Camera-type eye (tissue), 1 donor: ENCODE measurements around the gene OR6K2. TPM values are rescaled to one million over a fixed set of nuclear protein-coding genes. Genes with fewer than 3 reads are reported as not detected.

Experiments used
- total RNA-seq: library from RNA; depleted of rRNA; stranded (reverse); fragments of >200 nt; gene quantifications from one replicate; pipeline ENCODE4 v1.2.3, GENCODE V29; 2014

OR6K2 gene, protein sequence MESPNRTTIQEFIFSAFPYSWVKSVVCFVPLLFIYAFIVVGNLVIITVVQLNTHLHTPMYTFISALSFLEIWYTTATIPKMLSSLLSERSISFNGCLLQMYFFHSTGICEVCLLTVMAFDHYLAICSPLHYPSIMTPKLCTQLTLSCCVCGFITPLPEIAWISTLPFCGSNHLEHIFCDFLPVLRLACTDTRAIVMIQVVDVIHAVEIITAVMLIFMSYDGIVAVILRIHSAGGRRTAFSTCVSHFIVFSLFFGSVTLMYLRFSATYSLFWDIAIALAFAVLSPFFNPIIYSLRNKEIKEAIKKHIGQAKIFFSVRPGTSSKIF
- not detected for total RNA-seq

GRCh38 chr1:158700552-158700951 lies at the start of gene OR6K2:
TSS of gene OR6K2 (minus strand) at chr1:158700652. CDS start at chr1:158700652, 0 bp downstream.

DNA sequence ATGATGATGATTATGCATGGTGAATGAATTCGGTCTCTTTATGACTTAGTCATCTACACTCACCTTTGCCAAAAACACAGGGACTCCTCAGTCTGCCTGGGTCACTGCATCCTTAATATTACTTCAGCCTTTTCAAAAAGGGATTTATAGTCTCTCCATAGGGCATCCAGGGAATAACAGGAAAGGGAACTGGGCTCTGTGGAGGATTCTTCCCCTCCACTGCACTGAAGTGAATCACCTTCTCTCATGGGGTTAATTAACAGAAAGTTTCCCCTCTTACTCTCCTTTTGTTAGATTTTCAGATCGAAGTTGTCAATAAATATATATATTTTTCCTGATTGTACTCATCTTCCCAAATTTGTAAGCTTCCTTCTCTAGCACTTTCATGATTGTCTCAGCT lies 20.2 kb upstream of the OR6K2 start, which contains the start of gene OR6K3:
Gene OR6K3 (minus strand): TSS at position 101 of the 400 bp plus-strand sequence. CDS start 2,605 bp downstream, outside the sequence.

DNA sequence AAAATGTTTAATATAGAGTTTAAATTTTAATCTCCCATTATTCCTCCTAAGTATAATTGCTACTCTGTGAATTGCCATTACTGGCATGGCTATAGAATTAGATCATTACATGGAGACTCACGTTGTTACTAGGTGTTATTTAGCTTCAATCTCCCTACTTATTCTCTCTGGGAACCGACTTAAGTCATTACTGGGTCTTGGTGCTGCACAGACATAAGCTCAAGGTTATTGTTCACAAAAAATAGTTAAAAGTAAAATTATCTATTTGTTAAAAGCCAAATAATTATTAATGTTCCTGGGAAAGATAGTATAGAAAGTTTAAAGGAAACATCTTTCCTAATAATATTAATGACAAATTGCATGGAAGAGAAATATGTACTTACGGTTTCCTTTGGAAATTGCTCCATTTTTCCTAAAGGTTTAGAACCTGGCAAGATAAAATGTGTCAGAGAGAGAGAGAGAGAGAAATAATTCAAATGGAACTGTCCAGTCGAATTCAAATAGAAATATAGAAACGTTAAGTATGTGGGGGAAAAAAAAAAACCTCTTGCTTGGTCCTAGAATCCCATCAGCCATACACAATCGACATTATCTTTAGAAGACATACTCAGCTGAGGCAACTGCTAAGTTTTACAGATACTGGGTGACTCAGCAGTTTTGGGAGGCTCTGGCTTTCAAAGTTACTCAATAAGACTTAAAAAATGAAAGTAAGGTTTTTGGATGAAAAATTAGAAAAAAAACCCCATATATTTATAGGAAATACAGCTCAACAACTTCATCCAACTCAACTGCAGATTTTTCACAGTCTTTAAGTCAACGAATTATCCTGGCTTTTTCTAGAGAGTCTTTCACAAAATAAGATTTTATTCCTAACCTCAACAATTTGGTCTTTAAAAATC lies 14.1 kb downstream of the OR6K2 start, which contains the start of gene SPTA1:
Gene SPTA1 (minus strand): TSS at position 605 of the 899 bp plus-strand sequence. CDS start 198 bp downstream, at position 407.

Other genes with a start within 250 kb of the OR6K2 start
- gene OR10K1, start 238.8 kb downstream of the OR6K2 start, total RNA-seq, result not detected
- gene OR10R2, start 228.4 kb downstream of the OR6K2 start, total RNA-seq, result 0.44 TPM
- not detected for gene OR6Y1, start 146.2 kb downstream of the OR6K2 start, total RNA-seq
- not detected for gene OR6P1, start 130.1 kb downstream of the OR6K2 start, total RNA-seq
- gene OR10X1, start 120.8 kb downstream of the OR6K2 start, total RNA-seq, result not detected
- gene OR10Z1, start 95.4 kb downstream of the OR6K2 start, total RNA-seq, result not detected
- 12.0 TPM for gene SPTA1, start 13.9 kb downstream of the OR6K2 start, total RNA-seq
- gene OR6K3, start 20.1 kb upstream of the OR6K2 start, total RNA-seq, result not detected
- not detected for gene OR6K6, start 54.1 kb upstream of the OR6K2 start, total RNA-seq
- not detected for gene OR6N1, start 71.5 kb upstream of the OR6K2 start, total RNA-seq
- gene OR6N2, start 80.6 kb upstream of the OR6K2 start, total RNA-seq, result not detected
- 6.8 TPM for gene MNDA, start 130.7 kb upstream of the OR6K2 start, total RNA-seq
- gene PYHIN1, start 230.9 kb upstream of the OR6K2 start, total RNA-seq, result not detected